GM12878 (cell line): ENCODE results near the gene TMSB10. TPM values are rescaled to one million over a fixed set of nuclear protein-coding genes. Genes with fewer than 3 reads are reported as not detected.

ENCODE experiments used
- ATAC-seq: fragments of 200-7000 bp; cut with Tn5 transposase; 3 replicates; pipeline ENCODE4 v1.9.1; 2020; ENCODE audit warnings: mild to moderate bottlenecking, moderate library complexity
- BruUV-seq: library from RNA; stranded (reverse); fragments of 400-500 nt; replicated peaks from 2 replicates; lab custom pipeline; 2021; lab: Mats Ljungman, UMichigan
- CTCF ChIA-PET: fragments of 300-600 bp; sonication (Branson Sonifier 250); formaldehyde crosslinking; extraction: SDS; loops from one replicate; lab custom pipeline; 2021; ENCODE audit warnings: inconsistent platforms; lab: Yijun Ruan, JAX
- POLR2A ChIA-PET: fragments of 350-600 bp; formaldehyde crosslinking; extraction: SDS; loops from one replicate; lab custom pipeline; 2021; ENCODE audit warnings: inconsistent platforms; lab: Charles Lee
- RAD21 ChIA-PET: fragments of 300-600 bp; sonication (Branson Sonifier 250); formaldehyde crosslinking; loops from one replicate; lab custom pipeline; 2023; ENCODE audit warnings: antibody characterized with exemption; ENCODE audit not compliant: unreplicated experiment; lab: Charles Lee
- SMC1A ChIA-PET: fragments of 300-600 bp; sonication (Branson Sonifier 250); formaldehyde crosslinking; loops from one replicate; lab custom pipeline; 2023; ENCODE audit not compliant: unreplicated experiment, uncharacterized antibody; lab: Charles Lee
- DNase-seq: peaks from one replicate; pipeline ENCODE4 v3.0.0-alpha.2; 2011; ENCODE audit warnings: low read depth, low spot score
- FAIRE-seq: peaks from 3 replicates; lab custom pipeline; 2011; peaks lifted over from hg19 to GRCh38; lab: Jason Lieb, UNC
- H2AFZ ChIP-seq: 2 replicates; pipeline ENCODE4 v1.6.0; 2011; ENCODE audit warnings: low read depth, low read length, control low read depth; ENCODE audit not compliant: control insufficient read depth
- H3K27ac ChIP-seq: 2 replicates; pipeline ENCODE4 v1.5.1; 2011; ENCODE audit warnings: control low read depth; ENCODE audit not compliant: control insufficient read depth, insufficient read depth
- H3K27me3 ChIP-seq, 2 experiments: replicated peaks in 1 of 2; 2 replicates each; pipeline versions ENCODE4 v1.6.0 to v1.6.1; 2011; ENCODE audit warnings: low read length in 1 of 2; ENCODE audit not compliant: control insufficient read depth in 2 of 2, insufficient read depth in 2 of 2
- H3K36me3 ChIP-seq, 2 experiments: 2 replicates each; pipeline ENCODE4 v1.5.1; 2011; ENCODE audit warnings: low read length in 1 of 2; ENCODE audit not compliant: control insufficient read depth in 2 of 2, insufficient read depth in 2 of 2
- H3K4me1 ChIP-seq: 2 replicates; pipeline ENCODE4 v1.6.1; 2011; ENCODE audit warnings: mild to moderate bottlenecking, low read length, moderate library complexity, mixed read lengths; ENCODE audit not compliant: control insufficient read depth, insufficient read depth
- H3K4me2 ChIP-seq: 2 replicates; pipeline ENCODE4 v1.6.0; 2011; ENCODE audit warnings: control low read depth; ENCODE audit not compliant: control insufficient read depth, insufficient read depth
- H3K4me3 ChIP-seq: fragments of 200-600 bp; sonication (generic); 2 replicates; pipeline ENCODE4 v1.5.1; 2016
- H3K79me2 ChIP-seq: 2 replicates; pipeline ENCODE4 v1.6.0; 2011; ENCODE audit warnings: low read length; ENCODE audit not compliant: control insufficient read depth, insufficient read depth
- H3K9ac ChIP-seq: 2 replicates; pipeline ENCODE4 v1.8.0; 2011; ENCODE audit warnings: low read length, control low read depth, mixed read lengths; ENCODE audit not compliant: control insufficient read depth, insufficient read depth
- H3K9me3 ChIP-seq: replicated peaks from 3 replicates; pipeline ENCODE4 v1.5.1; 2011; ENCODE audit warnings: mild to moderate bottlenecking, low read length; ENCODE audit not compliant: control insufficient read depth, insufficient read depth
- H4K20me1 ChIP-seq: 2 replicates; pipeline ENCODE4 v1.6.0; 2011; ENCODE audit not compliant: control insufficient read depth, insufficient read depth
- EED ChIP-seq: sonication (generic); IDR thresholded peaks from 2 replicates; pipeline ENCODE4 v1.6.1; 2016; ENCODE audit warnings: antibody characterized with exemption, low read depth
- HDAC6 ChIP-seq: fragments of 200-600 bp; sonication (generic); IDR thresholded peaks from one replicate; pipeline ENCODE4 v1.8.0; 2017; ENCODE audit warnings: antibody characterized with exemption; ENCODE audit not compliant: unreplicated experiment
- PBX3 ChIP-seq: IDR thresholded peaks from 2 replicates; pipeline ENCODE4 v1.6.1; 2011; ENCODE audit warnings: mild to moderate bottlenecking, low read depth, low read length, moderate library complexity; ENCODE audit not compliant: insufficient replicate concordance
- WGBS: methylation state at CpG from one replicate; pipeline ENCODE4 v1.1.6; 2016; ENCODE audit warnings: low lambda C conversion rate; ENCODE audit not compliant: insufficient replicate concordance, insufficient coverage; ENCODE audit errors: missing lambda C conversion rate; 5-methylcytosine and 5-hydroxymethylcytosine counted together
- in situ Hi-C: fragments of 300-500 bp; cut with MboI; formaldehyde crosslinking; loops from 9 replicates; pipeline ENCODE4 v1.14.3; 2018; ENCODE audit warnings: mixed read lengths
- intact Hi-C: fragments of 100-400 bp; cut with micrococcal nuclease; formaldehyde crosslinking; loops from one replicate; pipeline ENCODE4 v1.14.2; 2022; ENCODE audit not compliant: unreplicated experiment
- polyA plus RNA-seq, 11 experiments: library from polyadenylated mRNA; depleted of rRNA in 4 of 11; unstranded in 6 of 11; stranded (reverse) in 5 of 11; fragments of >200 nt; fragmentation: Nextera tagmentation in 4 of 11; fragmentation: Illumina TruSeq in 1 of 11; extraction: Ambion mirVana in 4 of 11; extraction: Trizol in 1 of 11; gene quantifications; 1 replicate in 1 of 11; 2 replicates in 10 of 11; pipeline versions ENCODE4 v1.2.1 to v1.2.3, GENCODE V29; 2011 to 2016; ENCODE audit warnings: inconsistent platforms in 2 of 11, missing spikeins in 2 of 11, low read depth in 1 of 11
- total RNA-seq, 4 experiments: library from RNA; depleted of rRNA in 3 of 4; stranded (reverse); fragments of >200 nt in 3 of 4; fragmentation: Illumina TruSeq in 1 of 4; extraction: Trizol in 1 of 4; gene quantifications; 2 replicates each; pipeline versions ENCODE4 v1.2.1 to v1.2.3, GENCODE V29; 2013 to 2021

Gene TMSB10
- total and polyA plus RNA-seq, 10 of the 15 experiments (the other 5 are each of a cell fraction or from before 2014, with no cell fraction given): 1,406 to 4,860 (median 3,381) TPM

GRCh38 chr2:84894758-84895520, 10.5 kb upstream of the TMSB10 start:
- Histone ChIP-seq H3K27me3 (no peaks in the 10 kb centered on the region), H3K27ac (peak overlapping the region; percentile 4; the same call in 1 of the 2 replicates), H3K9me3 (no peaks in the 10 kb centered on the region), H3K79me2 (no peaks in the 10 kb centered on the region), H3K36me3 (no peaks in the 10 kb centered on the region), H3K4me2 (0 out of 2 replicates have a peak overlapping the region, but pooled peaks have one; percentile 17), H3K4me1 (peaks cover 34% of the 10 kb centered on the region), H2AFZ (peak overlapping the region; percentile 76), H3K4me3 (no peak overlapping the region), H3K9ac (peak overlapping the region; percentile 12; the same call in 1 of the 2 replicates), H4K20me1 (no peaks in the 10 kb centered on the region)
- RAD21 ChIA-PET: interaction anchor here (1.8 to 2.0 kb wide), 2 partner anchors 12 to 31 kb away, joined by 9 to 16 read pairs; no protein-coding TSS in a partner anchor
- intact Hi-C loops (no loop called here), in situ Hi-C loops (no loop called here)
- DNase-seq (no peak), ATAC-seq (peak; percentile 17), FAIRE-seq (no peak)
- TF ChIP-seq EED (0 out of 2 replicates have a peak, but pooled peaks have one; percentile 33), PBX3 (no peak), HDAC6 (no peak)
- POLR2A ChIA-PET: interaction anchor here (2.0 to 3.0 kb wide), 2 partner anchors 12 to 25 kb away, joined by 10 read pairs; no protein-coding TSS in a partner anchor
- BruUV-seq: no TSS peak
- SMC1A ChIA-PET: interaction anchor here (1.1 to 3.0 kb wide), 4 partner anchors 11 to 31 kb away, joined by 3 to 20 read pairs (median 6); partner anchors contain the start of gene TMSB10
- CTCF ChIA-PET: interaction anchor here (1.0 to 2.6 kb wide), 3 partner anchors 12 to 31 kb away, joined by 3 to 15 read pairs (median 4); partner anchors contain the start of gene TRABD2A
- 32% methylated on average over 7 of the region's 7 CpGs for WGBS
